ENCODE measurements around the gene FBXL5.

- no peak for TF ChIP-seq CTCF (IDR thresholded peaks at IDR 0.05; ENCODE audit: low read length)
- no peak for TF ChIP-seq EZH2 (IDR thresholded peaks at IDR 0.05; ENCODE audit: borderline replicate concordance, low read length)
These were observed 22.4 kb upstream of the FBXL5 start for GRCh38 chr4:15677507-15677988.

Measured in OCI-LY1 (cell line).